Fibroblast of upper back skin (primary cell): ENCODE measurements around the gene NEK6.

Source experiments
- DNase-seq: peaks from one replicate; pipeline ENCODE4 v3.0.0-alpha.2; 2013

NEK6 gene

DNA sequence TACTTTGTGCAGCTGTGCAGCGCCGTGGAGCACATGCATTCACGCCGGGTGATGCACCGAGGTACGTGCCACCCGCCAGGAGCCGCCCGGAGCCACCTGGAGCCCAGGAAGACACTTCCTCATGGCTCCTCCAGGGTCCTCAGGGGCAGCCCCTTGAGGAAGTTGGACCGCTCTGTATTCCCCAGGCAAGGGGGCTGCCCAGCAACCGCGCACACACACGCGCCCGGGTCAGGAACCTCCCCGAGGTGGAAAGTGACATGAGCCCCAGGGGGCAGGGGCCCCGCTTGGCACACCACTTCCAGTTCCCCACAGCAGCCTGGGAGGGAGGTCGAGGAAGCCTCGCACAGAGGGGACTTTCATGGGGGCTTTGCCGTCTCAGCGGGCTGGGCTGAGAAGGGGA is 68.6 kb downstream of the NEK6 start:
- DNase-seq = no peak

DNA sequence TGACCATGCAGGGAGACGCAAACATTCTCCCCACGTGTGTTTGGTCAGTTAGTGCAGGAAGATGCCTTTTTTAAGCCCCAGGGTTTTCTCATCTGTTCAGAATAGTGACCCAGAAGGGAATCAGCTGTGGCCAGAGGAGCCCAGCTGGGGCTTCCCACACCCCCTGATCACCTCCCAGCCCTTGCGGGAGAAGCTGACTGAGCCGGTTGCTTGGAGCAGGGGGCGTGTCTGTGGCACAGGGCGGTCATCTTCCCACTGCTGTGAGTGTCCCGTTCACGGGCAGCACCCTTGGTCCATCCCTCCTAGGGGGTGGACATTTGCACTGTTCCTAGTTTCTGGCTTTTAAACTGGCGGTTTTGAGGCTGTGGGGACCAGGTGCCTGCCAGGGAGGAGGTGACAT is 69.7 kb downstream of the NEK6 start:
- no peak for DNase-seq

DNA sequence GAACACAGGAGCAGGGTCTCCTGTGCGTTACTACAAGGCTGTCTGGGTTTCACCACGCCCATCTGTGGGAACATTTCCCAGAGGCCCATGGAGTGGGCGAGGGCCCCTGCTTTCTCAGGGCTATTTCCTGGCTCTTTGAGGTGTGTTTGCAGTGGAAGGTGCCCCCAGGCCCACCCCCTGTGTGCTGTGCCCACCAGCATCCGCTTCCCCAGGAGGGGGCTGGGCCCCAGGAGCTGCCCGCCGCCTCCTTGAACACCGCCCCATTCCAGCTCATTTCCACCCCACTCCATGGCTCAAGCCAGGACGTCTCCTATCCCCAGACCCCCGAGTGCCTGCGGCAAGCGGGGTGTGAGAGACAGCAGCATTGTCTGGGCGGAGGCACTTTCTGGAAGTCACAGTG is 70.5 kb downstream of the NEK6 start:
- DNase-seq = no peak

DNA sequence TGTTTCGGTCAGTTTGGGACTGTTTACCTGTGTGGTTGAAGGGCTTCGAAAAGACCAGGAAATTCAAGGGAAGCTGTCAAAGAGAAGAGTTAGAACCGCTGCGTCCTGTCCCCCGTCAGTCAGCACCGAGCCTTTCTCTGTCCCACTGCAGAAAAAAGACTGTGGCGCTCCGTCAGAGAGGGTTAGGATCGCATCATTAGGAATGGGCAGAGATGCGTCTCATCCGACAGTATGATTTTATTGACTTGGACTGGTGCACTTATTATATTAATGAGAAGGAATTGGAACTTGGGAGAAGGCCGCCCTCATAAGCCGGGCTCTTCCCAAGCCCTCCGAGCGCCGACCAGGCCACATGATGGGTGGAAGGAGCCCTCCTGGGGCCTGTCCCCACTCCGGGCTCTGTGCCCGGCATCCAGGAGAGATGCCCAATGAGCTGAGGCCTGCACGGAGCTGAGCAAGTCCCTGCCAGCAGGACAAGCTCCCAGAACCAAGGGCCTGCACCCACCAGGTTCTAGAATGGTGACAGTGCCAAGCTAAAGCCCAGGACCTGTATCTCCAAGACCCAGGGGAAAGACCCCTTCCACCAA is 71.5 kb downstream of the NEK6 start:
- no peak for DNase-seq

DNA sequence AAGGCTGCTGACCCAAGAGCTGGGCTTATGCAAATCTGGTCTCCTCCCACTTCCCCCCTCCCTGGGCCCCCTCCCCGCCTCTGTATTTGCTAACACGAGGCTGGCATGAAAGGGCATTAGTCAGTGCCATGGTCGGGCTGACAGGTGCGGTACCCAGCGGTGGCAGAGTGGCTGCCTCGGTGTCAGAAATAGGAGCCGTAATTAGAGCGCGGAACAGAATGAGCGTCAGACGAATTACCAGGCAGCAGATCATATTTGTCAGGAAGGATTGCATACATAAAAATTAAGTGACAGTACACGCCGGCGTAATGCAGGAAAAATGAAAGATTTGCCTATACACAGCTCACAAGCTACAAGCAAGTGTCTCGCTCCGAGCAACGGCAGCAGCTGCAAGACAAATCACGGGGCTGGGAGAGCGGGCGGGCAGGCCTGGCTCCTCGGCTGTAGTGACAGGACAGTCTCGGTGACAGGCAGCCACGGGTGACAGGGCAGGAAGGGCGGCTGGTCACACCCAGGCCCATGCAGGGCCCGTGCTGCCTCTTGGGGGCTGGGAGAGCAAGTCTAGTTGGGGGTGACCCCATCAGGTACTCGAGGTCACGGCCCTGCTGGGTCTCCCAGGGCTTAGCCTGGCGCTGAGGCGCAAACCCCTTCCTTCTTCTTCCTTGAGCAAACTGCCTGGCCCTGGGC is 72.4 kb downstream of the NEK6 start:
- no peak for DNase-seq

DNA sequence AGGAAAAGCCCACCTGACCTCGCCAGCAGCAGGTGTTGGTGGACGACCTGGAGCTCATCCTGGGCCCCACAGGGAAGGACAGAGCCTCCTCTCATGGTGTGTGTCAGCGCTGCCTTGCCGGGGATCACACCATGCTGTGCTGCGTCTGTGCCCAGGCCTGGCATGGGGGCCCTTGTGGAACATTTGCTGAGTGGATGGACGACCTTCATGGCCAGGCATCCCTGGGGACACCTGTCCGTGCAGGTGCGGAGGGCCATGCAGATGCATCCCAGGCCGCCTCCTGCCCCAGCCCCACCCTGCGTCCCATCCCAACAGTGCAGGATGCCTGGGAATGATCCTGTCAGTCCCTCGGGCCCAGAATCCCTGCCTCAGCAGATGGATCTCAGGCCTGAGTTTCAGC is 73.8 kb downstream of the NEK6 start:
- no peak for DNase-seq

DNA sequence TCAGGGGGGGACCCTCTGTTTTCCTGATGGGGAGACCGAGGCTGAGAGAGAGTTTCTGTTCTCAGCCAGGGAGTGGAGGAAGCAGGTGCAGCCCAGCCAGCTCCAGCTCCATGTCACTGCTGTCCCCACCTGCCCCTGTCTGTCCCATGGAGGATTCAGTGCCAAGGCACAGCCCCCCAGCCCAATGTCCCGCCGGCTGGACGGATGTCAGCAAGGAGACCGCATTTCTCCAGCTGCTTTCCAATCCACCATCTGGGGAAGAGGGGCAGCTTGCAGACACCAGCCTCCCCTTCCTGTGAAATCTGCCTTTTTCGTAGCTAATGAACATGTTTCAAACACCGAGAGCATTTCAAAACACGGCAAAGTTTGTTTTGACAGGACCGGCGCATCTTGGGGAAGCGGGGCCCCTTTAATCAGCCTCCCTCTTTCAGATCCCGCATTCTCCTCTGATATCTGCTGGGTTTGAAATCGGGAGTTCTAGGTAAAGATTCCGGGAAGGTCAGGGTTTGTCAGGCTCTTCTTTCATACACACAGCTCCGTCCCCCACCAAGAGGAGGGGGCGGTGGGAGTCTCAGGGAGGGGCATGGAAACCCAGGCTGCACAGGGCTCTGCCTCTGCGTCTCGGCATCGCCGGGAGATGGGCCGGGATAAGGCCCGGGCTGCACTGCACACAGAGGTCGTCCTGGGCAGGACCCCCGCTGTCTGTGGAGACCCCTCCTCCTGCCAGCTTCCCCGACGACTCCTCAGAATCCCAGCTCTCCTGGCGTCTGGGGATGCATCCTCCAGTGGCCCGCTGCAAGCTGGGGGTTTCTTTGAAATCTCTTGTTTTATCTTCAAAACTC is 74.8 kb downstream of the NEK6 start:
- no peak for DNase-seq

DNA sequence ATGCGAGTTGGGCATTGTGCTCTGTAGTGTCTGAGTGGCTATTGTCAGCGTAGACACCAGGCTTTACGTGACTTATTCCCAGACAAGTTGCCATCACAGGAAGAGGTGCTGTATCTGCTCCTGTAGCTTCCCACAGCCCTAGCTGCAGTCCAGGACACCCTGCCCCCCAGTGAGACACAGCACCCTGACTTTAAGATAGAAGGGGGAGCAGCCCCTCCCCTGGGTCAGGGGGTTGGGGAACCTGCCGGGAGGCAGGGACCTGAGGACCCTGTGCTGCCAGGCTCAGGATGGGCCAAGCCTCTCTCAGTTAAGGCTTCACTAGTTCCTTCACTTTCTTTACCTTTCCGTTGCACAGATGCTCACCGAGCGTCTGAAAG is 75.4 kb downstream of the NEK6 start:
- no peak for DNase-seq

DNA sequence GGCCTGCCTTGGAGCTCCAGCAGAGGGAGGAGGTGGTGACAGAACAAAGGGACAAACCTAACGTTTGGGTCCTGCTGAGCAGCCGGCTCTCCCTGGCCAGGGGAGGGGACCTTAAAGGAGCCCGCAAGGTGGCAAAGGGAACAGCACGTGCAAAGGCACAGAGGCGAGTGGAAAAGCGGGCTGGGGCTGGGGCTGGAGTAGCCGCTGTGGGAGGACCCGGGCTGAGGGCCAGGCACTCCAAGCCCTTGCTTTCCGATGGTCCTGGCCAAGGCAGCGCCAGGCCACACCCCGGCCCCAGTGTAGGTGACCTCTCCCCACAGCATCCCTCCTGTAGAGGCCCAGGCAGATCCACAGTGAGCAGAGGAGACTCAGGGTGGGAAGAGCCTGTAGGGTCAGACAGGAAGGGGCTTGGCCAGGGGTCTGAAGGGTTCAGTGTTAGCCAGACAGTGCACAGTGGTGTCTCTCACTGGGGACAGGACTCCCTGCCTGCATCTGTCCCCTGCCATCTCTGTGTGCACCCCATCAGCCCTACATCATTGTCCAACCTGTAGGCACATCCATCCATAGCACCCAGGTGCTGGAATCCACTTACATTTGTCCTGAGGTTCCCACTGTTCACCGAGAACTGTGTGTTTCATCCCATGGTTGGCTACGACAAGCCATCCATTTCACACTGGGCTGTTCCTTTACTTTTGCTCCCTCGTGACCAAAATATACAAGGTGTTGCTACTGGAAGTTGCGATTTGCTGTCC is 77.0 kb downstream of the NEK6 start:
- no peak for DNase-seq

DNA sequence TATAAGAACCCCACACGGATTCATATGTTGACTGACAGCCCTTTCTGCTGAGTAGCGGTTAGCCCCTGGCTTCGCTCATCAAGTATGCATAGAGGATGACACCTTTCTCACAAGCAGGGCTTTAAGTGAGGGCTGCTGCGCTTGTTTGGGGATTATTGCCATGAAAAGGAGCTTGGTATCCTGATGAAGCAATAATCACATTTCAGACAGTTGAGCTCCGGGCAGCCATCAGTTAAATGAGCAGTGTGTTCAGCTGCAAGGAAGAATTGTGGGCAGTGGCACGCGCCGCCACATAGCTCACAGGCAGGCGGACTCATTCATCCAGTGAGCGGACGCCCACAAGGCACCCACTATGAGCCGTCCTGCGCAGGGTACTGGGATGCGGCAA is 77.6 kb downstream of the NEK6 start:
- no peak for DNase-seq

DNA sequence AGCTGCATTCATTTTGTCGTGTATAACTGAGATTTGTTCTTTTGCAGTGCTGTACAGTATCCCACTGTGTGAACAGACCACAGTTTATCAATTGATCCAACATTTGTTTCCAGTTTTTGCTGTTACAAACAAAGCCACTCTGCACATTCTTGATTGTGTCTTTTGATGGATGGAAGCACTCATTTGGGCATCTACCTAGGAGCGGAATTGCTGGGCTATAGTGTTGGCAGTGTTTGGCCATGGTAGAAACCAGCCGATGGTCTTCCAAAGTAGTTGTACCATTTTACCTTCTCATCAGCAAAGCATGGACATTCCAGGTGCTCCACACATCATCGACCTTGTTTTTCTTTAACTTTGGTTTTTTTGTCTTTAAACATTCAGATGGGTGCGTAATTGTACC is 79.8 kb downstream of the NEK6 start:
- no peak for DNase-seq

DNA sequence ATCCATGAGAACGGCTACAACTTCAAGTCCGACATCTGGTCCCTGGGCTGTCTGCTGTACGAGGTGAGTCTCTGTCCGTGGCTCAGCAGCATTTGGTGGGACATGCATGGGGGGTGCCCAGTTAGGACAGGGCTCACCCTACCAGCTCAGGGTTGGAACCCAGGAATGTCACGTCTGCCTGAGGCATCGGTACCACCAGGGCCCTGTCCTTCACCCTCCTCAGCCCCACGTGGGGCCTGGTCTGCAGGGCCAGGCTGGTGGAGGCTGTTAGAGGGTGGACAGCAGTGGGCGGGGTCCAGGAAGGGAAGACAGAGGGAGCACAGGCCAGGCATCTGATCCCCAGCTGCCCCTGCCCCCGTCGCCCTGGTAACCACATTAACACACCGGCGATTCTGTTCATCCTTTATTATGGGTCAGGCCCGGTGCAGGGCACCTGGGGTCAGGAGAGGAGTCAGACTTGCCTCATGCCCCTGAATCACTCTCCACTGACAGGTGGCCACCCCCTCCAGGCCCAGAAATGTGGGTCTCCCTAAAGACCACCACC is 81.9 kb downstream of the NEK6 start:
- no peak for DNase-seq

DNA sequence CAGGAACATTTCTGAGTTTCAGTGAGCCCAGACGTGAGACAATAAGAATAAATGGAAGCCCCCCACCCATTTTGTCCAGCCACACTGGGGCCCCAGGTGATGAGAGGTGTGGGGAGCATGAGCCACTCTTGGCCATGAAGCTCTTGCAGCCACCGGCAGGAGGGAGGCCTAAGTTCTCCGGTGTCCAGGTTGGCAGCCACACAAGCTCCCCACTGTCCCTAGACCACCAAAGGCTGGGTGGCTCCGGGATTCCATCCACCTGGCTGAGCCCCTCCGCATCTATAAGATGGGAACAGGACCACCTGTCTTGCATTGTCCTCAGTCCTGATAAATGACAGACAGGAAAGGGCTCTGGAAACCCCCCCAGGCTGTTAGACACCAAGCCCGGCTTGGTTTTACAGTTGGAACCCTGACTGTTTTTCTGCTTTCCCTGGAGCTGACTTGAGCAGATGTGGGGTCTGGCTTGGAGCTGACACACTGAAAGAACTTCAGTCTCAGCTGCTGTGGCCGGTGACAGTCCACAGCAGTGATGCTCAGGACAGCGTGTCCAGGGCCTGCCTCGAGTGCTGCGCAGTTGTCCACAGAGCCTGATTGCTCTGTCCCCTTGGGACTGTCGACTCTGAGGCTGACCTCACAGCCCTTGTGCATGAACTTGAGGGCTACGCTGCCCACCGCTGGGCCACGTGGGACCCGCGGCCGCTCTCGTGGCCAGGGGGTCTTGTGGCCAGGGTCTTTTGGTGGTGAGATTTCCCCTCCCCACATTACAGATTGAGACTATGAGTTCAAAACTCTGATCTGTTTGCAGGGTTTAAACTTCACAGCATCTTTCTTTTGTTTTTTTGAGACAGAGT is 82.7 kb downstream of the NEK6 start:
- no peak for DNase-seq

DNA sequence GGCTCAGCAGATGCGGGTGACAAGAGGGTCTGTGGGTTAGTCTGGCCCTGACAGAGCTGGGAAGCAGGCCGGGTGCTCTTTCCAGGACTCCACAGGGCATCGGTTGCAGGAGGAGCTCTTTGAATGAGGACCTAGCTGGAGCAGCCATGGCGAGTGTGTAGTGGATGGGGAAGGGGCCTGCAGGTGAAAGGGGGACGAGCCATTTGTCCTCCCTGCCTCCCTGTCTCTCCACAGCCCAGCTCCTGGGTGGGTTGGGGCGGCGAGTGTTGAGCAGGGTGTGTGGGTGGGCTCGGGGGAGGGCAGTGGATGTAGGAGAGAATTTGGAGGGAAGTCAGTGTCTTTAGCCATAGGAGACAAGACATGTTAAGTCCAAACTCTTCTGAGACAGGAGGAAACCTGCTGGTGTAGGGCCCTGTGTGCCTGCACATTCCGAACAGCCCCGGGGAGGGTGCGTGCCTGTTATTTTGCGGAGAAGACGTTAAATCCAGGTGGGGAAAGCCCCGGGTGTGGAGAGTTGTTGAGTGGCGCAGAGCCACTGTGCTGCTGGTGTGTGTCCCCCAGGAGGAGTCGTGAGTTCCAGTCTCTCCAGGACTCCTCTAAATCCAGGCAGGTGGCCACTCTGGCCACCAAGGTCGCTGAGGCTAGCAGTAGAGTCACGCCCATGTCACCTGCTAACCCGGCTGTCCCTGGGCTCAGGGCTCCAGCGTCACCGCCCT is 83.9 kb downstream of the NEK6 start:
- no peak for DNase-seq

DNA sequence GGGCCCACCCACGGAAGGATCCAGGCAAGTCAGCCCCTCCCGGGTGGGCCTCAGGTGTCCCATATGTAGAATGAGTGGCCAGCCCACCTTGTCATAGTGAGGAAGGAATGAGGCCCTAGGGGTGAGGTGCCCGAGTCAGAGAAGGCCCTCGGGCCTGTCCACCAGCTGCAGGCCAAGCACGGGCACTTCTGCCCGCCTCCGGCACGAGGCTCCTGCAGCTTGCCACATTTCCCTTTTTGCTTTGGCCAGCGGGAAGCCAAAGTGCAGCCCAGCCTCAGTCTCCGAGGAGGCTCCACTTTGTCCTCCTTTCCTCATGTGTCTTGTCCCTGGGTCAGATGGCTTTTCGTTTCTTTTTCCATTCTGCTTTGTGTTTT is 84.6 kb downstream of the NEK6 start:
- DNase-seq = no peak

DNA sequence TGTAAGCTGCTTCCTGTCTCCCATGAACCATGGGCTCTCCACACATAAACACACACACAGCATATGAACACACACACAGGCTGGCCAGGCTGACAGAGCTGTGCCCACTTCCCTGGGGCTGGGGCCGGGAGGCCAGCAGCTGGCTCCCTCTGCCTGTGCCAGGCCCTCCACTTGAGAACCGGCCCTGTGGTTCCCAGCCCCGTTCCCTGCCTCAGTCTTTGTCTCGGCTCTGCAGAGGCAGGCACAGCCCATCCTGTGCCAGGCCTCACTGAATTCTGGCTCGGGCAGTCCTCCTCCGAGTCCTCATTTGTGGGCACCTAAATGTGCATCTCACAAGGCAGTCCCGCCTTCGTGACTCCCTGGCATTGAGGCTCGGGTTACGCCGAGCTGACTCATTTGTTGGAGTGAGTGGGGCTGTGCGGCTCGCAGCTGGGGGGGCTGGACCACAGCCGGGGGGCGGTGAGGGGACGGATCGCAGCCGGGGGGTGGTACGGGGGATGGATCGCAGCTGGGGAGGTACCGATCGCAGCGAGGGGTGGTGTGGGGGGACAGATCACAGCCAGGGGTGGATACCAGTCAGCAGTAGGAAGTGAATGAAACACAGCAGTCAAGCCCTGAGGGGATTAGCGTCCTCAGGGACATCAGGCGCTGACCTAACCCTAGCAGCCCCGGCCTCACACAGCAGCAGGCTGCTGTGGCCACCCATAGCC is 85.2 kb downstream of the NEK6 start:
- DNase-seq = peak; percentile 93

DNA sequence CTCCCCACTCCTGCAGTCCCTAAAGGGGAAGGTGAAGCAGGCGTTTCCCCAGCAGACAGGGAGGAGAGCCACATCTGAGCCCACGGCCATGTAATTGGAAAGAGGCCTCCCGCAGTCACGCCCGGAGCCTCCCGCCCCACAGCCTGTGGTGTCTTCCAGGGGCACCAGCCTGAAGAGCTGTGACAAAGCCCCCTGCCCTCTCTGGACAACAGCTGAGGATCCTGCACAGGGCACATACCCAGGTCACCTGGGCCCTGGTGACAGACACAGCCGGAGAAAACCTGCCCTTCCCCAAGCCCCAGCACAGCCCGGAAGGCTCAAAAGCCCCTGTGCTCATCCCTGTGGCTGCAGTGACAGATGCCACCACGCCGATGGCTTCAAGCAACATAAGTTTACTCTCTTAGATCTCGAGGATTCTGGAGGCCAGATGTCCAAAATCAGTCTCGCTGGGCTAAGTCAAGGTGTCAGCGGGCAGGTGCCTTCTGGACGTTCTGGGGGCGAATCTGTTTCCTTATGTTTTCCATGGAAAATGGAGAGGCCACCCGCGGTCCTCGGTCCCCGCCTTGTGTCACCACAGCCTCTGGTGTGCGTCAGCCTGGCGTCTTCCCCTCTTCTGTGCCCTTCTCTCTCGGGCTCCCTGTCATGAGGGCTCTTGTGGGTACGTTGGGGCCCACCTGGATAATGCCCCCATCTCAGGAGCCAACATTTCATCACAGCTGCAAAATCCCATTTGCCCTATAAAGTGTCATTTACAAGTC is 86.0 kb downstream of the NEK6 start:
- DNase-seq = no peak

DNA sequence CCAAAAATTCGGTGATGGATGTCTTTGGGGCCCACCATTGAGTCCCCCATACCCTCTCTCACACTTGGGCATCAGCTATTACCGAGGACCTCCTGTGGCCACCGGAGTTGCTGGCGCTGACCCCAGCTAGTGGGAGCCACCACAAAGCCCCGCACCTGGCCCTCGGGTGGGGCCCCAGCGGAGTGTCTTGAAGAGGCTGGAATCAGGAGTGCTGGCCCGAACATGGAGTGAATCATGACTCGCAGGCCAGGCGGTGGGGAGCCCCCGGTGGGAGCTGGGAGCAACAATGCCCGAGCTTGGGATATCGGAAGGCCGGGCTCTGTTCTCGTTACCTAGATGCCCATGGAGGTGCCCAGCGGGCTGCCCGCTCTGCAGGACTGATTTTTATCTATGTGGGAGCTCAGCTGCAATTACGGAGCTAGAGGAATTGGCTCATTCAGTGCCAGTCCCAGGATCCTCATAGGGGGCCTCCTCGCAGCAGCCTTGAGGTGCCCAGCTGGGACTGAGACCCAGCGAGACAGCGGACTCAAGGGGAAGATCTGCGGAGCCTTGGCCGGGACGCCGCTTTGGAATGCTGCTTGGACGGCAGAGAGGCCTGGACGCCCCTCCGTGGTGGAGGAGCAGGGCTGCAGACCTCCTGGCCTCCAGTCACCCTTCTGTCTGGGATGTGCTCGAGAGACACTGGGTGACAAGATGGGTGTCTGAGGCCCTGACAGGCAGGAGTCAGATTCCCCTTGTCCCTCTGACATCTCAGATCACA is 86.7 kb downstream of the NEK6 start:
- no peak for DNase-seq

DNA sequence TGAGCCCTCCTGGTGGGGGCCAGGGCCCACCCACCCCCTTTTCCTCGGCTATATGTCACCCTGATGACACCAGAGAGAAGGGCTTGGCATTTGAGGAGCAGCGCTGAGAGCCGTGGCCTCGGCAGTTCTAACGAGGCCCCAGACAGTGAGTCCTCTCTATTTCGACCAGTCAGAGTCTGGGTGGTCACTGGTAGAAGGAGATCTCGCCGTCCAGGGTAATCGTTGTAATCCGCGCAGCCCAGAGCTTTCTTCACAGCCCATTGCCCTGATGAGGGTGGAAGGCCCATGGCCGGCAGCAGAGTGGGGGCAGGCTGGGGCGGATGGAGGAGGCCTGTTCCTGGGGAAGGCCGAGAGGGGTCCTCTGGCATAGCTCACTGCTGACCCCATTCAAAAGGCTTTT is 87.3 kb downstream of the NEK6 start:
- DNase-seq = no peak
